Measurements from ENCODE around the gene RTCA. TPM values are rescaled to one million over a fixed set of nuclear protein-coding genes. Genes with fewer than 3 reads are reported as not detected.

Gene RTCA
- total RNA-seq, 1 donor from 2014 or later, result 69.7 TPM

GRCh38 chr1:100265562-100265930, 470 bp upstream of the RTCA start:
- peaks cover 10% of the 10 kb centered on the region for H3K4me1 ChIP-seq
- Mint-ChIP-seq H3K4me3 (peak overlapping the region; percentile 100), H3K9me3 (peaks cover 22% of the 10 kb centered on the region), H3K36me3 (peaks cover 30% of the 10 kb centered on the region), H3K4me1 (peaks cover 4% of the 10 kb centered on the region), H3K27me3 (ENCODE audit: insufficient read depth, low read depth) (no peaks in the 10 kb centered on the region), H3K27ac (peak overlapping the region; percentile 13)
- H2AFZ ChIP-seq (replicated peaks), result peak overlapping the region; percentile 99
- H3K27me3 ChIP-seq, result no peaks in the 10 kb centered on the region
- H4K20me1 ChIP-seq (ENCODE audit: low read depth), result no peaks in the 10 kb centered on the region
- peaks cover 9% of the 10 kb centered on the region for H3K36me3 ChIP-seq
- H3K4me2 ChIP-seq, result peak overlapping the region; percentile 86
- H3F3A ChIP-seq (ENCODE audit: low read depth), result peaks cover 4% of the 10 kb centered on the region
- peaks cover 37% of the 10 kb centered on the region for H3K79me2 ChIP-seq (ENCODE audit: low read depth)
- H3K4me3 ChIP-seq, result peak overlapping the region; percentile 82
- H3K9me3 ChIP-seq (ENCODE audit: low read depth), result peaks cover 4% of the 10 kb centered on the region
- peak overlapping the region; percentile 44 for H3K9ac ChIP-seq
- no peak for DNase-seq (ENCODE audit: low spot score)
- H3K27ac ChIP-seq, result no peak overlapping the region
- TF ChIP-seq EZH2phosphoT487 (IDR thresholded peaks at IDR 0.05) (no peak), CTCF (IDR thresholded peaks at IDR 0.05) (no peak), EZH2 (IDR thresholded peaks at IDR 0.05) (no peak)

GRCh38 chr1:100266741-100267140, 725 bp downstream of the RTCA start:
- H3K4me3 Mint-ChIP-seq, result peak overlapping the region; percentile 100
- DNase-seq (ENCODE audit: low spot score), result no peak
- Histone ChIP-seq H3K27me3 (no peaks in the 10 kb centered on the region), H3K9ac (peak overlapping the region; percentile 79), H2AFZ (replicated peaks) (peak overlapping the region; percentile 99), H3F3A (ENCODE audit: low read depth) (peaks cover 4% of the 10 kb centered on the region), H3K27ac (no peak overlapping the region), H3K4me3 (peak overlapping the region; percentile 82), H3K9me3 (ENCODE audit: low read depth) (peaks cover 4% of the 10 kb centered on the region), H4K20me1 (ENCODE audit: low read depth) (no peaks in the 10 kb centered on the region), H3K4me2 (peak overlapping the region; percentile 86), H3K79me2 (ENCODE audit: low read depth) (peaks cover 40% of the 10 kb centered on the region), H3K36me3 (peaks cover 13% of the 10 kb centered on the region), H3K4me1 (peaks cover 10% of the 10 kb centered on the region)
- H3K27ac Mint-ChIP-seq, result peak overlapping the region; percentile 99
- H3K9me3 Mint-ChIP-seq, result peaks cover 15% of the 10 kb centered on the region
- H3K4me1 Mint-ChIP-seq, result peaks cover 4% of the 10 kb centered on the region
- no peak for TF ChIP-seq EZH2phosphoT487 (IDR thresholded peaks at IDR 0.05)
- TF ChIP-seq CTCF (IDR thresholded peaks at IDR 0.05), result no peak
- no peak for TF ChIP-seq EZH2 (IDR thresholded peaks at IDR 0.05)
- H3K36me3 Mint-ChIP-seq, result peaks cover 39% of the 10 kb centered on the region
- no peaks in the 10 kb centered on the region for H3K27me3 Mint-ChIP-seq (ENCODE audit: insufficient read depth, low read depth)

GRCh38 chr1:100267284-100267683, 1.3 kb downstream of the RTCA start:
- DNase-seq (ENCODE audit: low spot score), result no peak
- Mint-ChIP-seq H3K36me3 (peaks cover 39% of the 10 kb centered on the region), H3K4me3 (peak overlapping the region; percentile 100), H3K27me3 (ENCODE audit: insufficient read depth, low read depth) (no peaks in the 10 kb centered on the region), H3K27ac (no peak overlapping the region), H3K9me3 (peaks cover 14% of the 10 kb centered on the region), H3K4me1 (peaks cover 4% of the 10 kb centered on the region)
- Histone ChIP-seq H2AFZ (replicated peaks) (no peak overlapping the region), H3K4me1 (peaks cover 10% of the 10 kb centered on the region), H3K27ac (no peak overlapping the region), H3K4me3 (peak overlapping the region; percentile 82), H3K36me3 (peaks cover 13% of the 10 kb centered on the region), H3K9ac (no peak overlapping the region), H3K4me2 (peak overlapping the region; percentile 86), H4K20me1 (ENCODE audit: low read depth) (no peaks in the 10 kb centered on the region), H3K27me3 (no peaks in the 10 kb centered on the region), H3K9me3 (ENCODE audit: low read depth) (peaks cover 4% of the 10 kb centered on the region), H3K79me2 (ENCODE audit: low read depth) (peaks cover 40% of the 10 kb centered on the region), H3F3A (ENCODE audit: low read depth) (peaks cover 4% of the 10 kb centered on the region)
- TF ChIP-seq EZH2 (IDR thresholded peaks at IDR 0.05), result no peak
- TF ChIP-seq EZH2phosphoT487 (IDR thresholded peaks at IDR 0.05), result no peak
- no peak for TF ChIP-seq CTCF (IDR thresholded peaks at IDR 0.05)

Data from neural progenitor cell (in vitro differentiated cells).